Cardiac muscle cell (in vitro differentiated cells and primary cell): ENCODE data around the gene CHST13. TPM values are rescaled to one million over a fixed set of nuclear protein-coding genes. Genes with fewer than 3 reads are reported as not detected.

Experiments used
- DNase-seq, 2 donors: peaks; one replicate each; pipeline versions ENCODE4 v3.0.0 to v3.0.0-alpha.2; 2010 to 2017; ENCODE audit warnings: low read depth in 1 of 2, low spot score in 1 of 2
- H3K27ac ChIP-seq: fragments of 200-600 bp; sonication (generic); 2 replicates; pipeline ENCODE4 v1.5.1; 2016
- H3K27me3 ChIP-seq: fragments of 200-600 bp; sonication (generic); 2 replicates; pipeline ENCODE4 v1.6.0; 2016; ENCODE audit warnings: control low read depth
- H3K36me3 ChIP-seq: fragments of 200-600 bp; sonication (generic); 2 replicates; pipeline ENCODE4 v1.5.1; 2016; ENCODE audit warnings: control low read depth
- H3K4me1 ChIP-seq: fragments of 200-600 bp; sonication (generic); 2 replicates; pipeline ENCODE4 v1.8.1; 2017; ENCODE audit warnings: low read depth, mild to moderate bottlenecking, mixed run types
- H3K4me3 ChIP-seq: fragments of 200-600 bp; sonication (generic); 2 replicates; pipeline ENCODE4 v1.5.1; 2016; ENCODE audit warnings: mild to moderate bottlenecking
- H3K9me3 ChIP-seq: fragments of 200-600 bp; sonication (generic); 2 replicates; pipeline ENCODE4 v1.5.1; 2017; ENCODE audit warnings: low read depth, mild to moderate bottlenecking, control low read depth
- CTCF ChIP-seq: IDR thresholded peaks from 2 replicates; pipeline ENCODE4 v1.5.1; 2012; ENCODE audit warnings: low read depth, mild to moderate bottlenecking, low read length
- polyA plus RNA-seq: library from polyadenylated mRNA; unstranded; fragments of >200 nt; fragmentation: Nextera tagmentation; extraction: Ambion mirVana; gene quantifications from 2 replicates; pipeline ENCODE4 v1.2.1, GENCODE V29; 2016
- total RNA-seq: library from RNA; depleted of rRNA; stranded (reverse); fragments of >200 nt; gene quantifications from 2 replicates; pipeline ENCODE4 v1.2.3, GENCODE V29; 2016

The CHST13 gene
- total and polyA plus RNA-seq, 2 experiments from 2014 or later: 0.89 to 1.8 TPM

GRCh38 chr3:126528419-126528799 is 4.5 kb downstream of the CHST13 start:
- DNase-seq: no peak
- Histone ChIP-seq H3K27ac (no peak overlapping the region), H3K4me1 (no peaks in the 10 kb centered on the region), H3K27me3 (peaks cover 31% of the 10 kb centered on the region), H3K9me3 (no peaks in the 10 kb centered on the region), H3K4me3 (no peak overlapping the region), H3K36me3 (no peaks in the 10 kb centered on the region)
- TF ChIP-seq CTCF: no peak

GRCh38 chr3:126528800-126529541 is 5.0 kb downstream of the CHST13 start:
- no peaks in the 10 kb centered on the region for H3K4me1 ChIP-seq
- no peak overlapping the region for H3K27ac ChIP-seq
- H3K9me3 ChIP-seq: no peaks in the 10 kb centered on the region
- H3K36me3 ChIP-seq: no peaks in the 10 kb centered on the region
- no peak overlapping the region for H3K4me3 ChIP-seq
- peak; percentile 53 to 55 for DNase-seq
- peak; percentile 7 for TF ChIP-seq CTCF
- H3K27me3 ChIP-seq: peaks cover 29% of the 10 kb centered on the region

- peaks cover 28% of the 10 kb centered on the region for H3K27me3 ChIP-seq
- no peak overlapping the region for H3K27ac ChIP-seq
- H3K4me1 ChIP-seq: no peaks in the 10 kb centered on the region
- H3K4me3 ChIP-seq: no peak overlapping the region
- DNase-seq: no peak
- no peaks in the 10 kb centered on the region for H3K36me3 ChIP-seq
- no peak for TF ChIP-seq CTCF
- no peaks in the 10 kb centered on the region for H3K9me3 ChIP-seq
Observed at GRCh38 chr3:126529585-126530170, 5.7 kb downstream of the CHST13 start.

- Histone ChIP-seq H3K27me3 (peaks cover 23% of the 10 kb centered on the region), H3K36me3 (no peaks in the 10 kb centered on the region), H3K9me3 (no peaks in the 10 kb centered on the region), H3K4me1 (no peaks in the 10 kb centered on the region), H3K4me3 (no peak overlapping the region), H3K27ac (no peak overlapping the region)
- no peak for DNase-seq
- TF ChIP-seq CTCF: no peak
Observed at GRCh38 chr3:126530171-126531050, 6.5 kb downstream of the CHST13 start.

- H3K36me3 ChIP-seq: no peaks in the 10 kb centered on the region
- no peaks in the 10 kb centered on the region for H3K9me3 ChIP-seq
- H3K27me3 ChIP-seq: peaks cover 25% of the 10 kb centered on the region
- no peak overlapping the region for H3K27ac ChIP-seq
- no peaks in the 10 kb centered on the region for H3K4me1 ChIP-seq
- no peak for DNase-seq
- no peak overlapping the region for H3K4me3 ChIP-seq
- TF ChIP-seq CTCF: no peak
Observed at GRCh38 chr3:126531051-126531330, 7.0 kb downstream of the CHST13 start.
